Sigmoid colon (tissue), 7 donors: ENCODE data around the gene FRY. TPM values are rescaled to one million over a fixed set of nuclear protein-coding genes. Genes with fewer than 3 reads are reported as not detected.

Source experiments
- DNase-seq: peaks from one replicate; pipeline ENCODE4 v3.0.0-alpha.2; 2019
- H3K27ac ChIP-seq, 4 donors: fragments of 200-600 bp; sonication (generic); one replicate each; pipeline ENCODE4 v1.5.1; 2016 to 2019; ENCODE audit warnings: mild to moderate bottlenecking in 1 of 4
- H3K27me3 ChIP-seq, 3 donors: fragments of 200-600 bp; sonication (generic); one replicate each; pipeline ENCODE4 v1.5.1; 2019; ENCODE audit warnings: mild to moderate bottlenecking in 1 of 3
- H3K36me3 ChIP-seq, 4 donors: fragments of 200-600 bp; sonication (generic); one replicate each; pipeline ENCODE4 v1.5.1; 2016 to 2019
- H3K4me1 ChIP-seq, 4 donors: fragments of 200-600 bp; sonication (generic); one replicate each; pipeline ENCODE4 v1.5.1; 2017 to 2019
- H3K4me3 ChIP-seq, 4 donors: fragments of 200-600 bp; sonication (generic); one replicate each; pipeline ENCODE4 v1.5.1; 2017 to 2019; ENCODE audit warnings: mild to moderate bottlenecking in 2 of 4, moderate library complexity in 1 of 4
- H3K9me3 ChIP-seq, 4 donors: fragments of 200-600 bp in 3 of 4; sonication (generic) in 3 of 4; one replicate each; pipeline versions ENCODE4 v1.5.1 to v1.6.1; 2013 to 2019
- EP300 ChIP-seq, 4 donors: sonication (generic); formaldehyde crosslinking; IDR thresholded peaks; one replicate each; pipeline ENCODE4 v1.6.1; 2017; ENCODE audit warnings: antibody characterized with exemption in 4 of 4
- POLR2A ChIP-seq, 2 donors: fragments of 450-650 bp; IDR thresholded peaks; one replicate each; pipeline ENCODE4 v1.6.1; 2016; ENCODE audit warnings: antibody characterized with exemption in 2 of 2, mild to moderate bottlenecking in 2 of 2, moderate library complexity in 2 of 2
- POLR2AphosphoS5 ChIP-seq, 4 donors: sonication (generic); formaldehyde crosslinking; IDR thresholded peaks; one replicate each; pipeline ENCODE4 v1.6.1; 2017; ENCODE audit warnings: antibody characterized with exemption in 4 of 4
- WGBS, 2 donors: extraction: QIAGEN DNeasy Blood & Tissue Kit; methylation state at CpG; one replicate each; pipeline ENCODE4 v1.1.7; 2013; 5-methylcytosine and 5-hydroxymethylcytosine counted together
- intact Hi-C: fragments of 100-400 bp; cut with DNase I; formaldehyde crosslinking; loops from one replicate; pipeline ENCODE4 v1.15.1; 2023
- polyA plus RNA-seq, 3 donors: library from polyadenylated mRNA; stranded (reverse); fragments of 200-250 nt; gene quantifications; one replicate each; pipeline ENCODE4 v1.2.3, GENCODE V29; 2013
- total RNA-seq, 4 donors: library from RNA; depleted of rRNA; stranded (reverse); fragments of >200 nt; gene quantifications; one replicate each; pipeline ENCODE4 v1.1.0, GENCODE V29; 2016
- TF ChIP-seq, protein P1 (sequence below), 4 experiments: fragments of 450-650 bp in 3 of 4; fragments of 200-600 bp in 1 of 4; IDR thresholded peaks; one replicate each; pipeline ENCODE4 v1.5.1; 2016 to 2019; ENCODE audit warnings: antibody characterized with exemption in 4 of 4, mild to moderate bottlenecking in 3 of 4, moderate library complexity in 2 of 4
- donor health status: healthy with polysubstance abuse.
- donor health status: Bipolar disorder and iron deficiency.
- donor health status: healthy.

FRY gene
- total and polyA plus RNA-seq, 7 donors = 1.4 to 118 (median 26.7) TPM

GRCh38 chr13:32007494-32007893 lies 24.1 kb upstream of the FRY start:
- intact Hi-C loops = no loop called here
- H3K27me3 ChIP-seq = no peaks in the 10 kb centered on the region
- no peak overlapping the region for H3K27ac ChIP-seq
- H3K36me3 ChIP-seq = no peaks in the 10 kb centered on the region
- no peaks in the 10 kb centered on the region for H3K9me3 ChIP-seq
- no peak for DNase-seq
- H3K4me1 ChIP-seq = peaks cover 0 to 27% (median 22%) of the 10 kb centered on the region in 4 donors
- TF ChIP-seq POLR2AphosphoS5 (IDR thresholded peaks at IDR 0.05) (no peak), POLR2A (IDR thresholded peaks at IDR 0.05) (no peak), EP300 (IDR thresholded peaks at IDR 0.05) (no peak)
- TF ChIP-seq, protein P1, sequence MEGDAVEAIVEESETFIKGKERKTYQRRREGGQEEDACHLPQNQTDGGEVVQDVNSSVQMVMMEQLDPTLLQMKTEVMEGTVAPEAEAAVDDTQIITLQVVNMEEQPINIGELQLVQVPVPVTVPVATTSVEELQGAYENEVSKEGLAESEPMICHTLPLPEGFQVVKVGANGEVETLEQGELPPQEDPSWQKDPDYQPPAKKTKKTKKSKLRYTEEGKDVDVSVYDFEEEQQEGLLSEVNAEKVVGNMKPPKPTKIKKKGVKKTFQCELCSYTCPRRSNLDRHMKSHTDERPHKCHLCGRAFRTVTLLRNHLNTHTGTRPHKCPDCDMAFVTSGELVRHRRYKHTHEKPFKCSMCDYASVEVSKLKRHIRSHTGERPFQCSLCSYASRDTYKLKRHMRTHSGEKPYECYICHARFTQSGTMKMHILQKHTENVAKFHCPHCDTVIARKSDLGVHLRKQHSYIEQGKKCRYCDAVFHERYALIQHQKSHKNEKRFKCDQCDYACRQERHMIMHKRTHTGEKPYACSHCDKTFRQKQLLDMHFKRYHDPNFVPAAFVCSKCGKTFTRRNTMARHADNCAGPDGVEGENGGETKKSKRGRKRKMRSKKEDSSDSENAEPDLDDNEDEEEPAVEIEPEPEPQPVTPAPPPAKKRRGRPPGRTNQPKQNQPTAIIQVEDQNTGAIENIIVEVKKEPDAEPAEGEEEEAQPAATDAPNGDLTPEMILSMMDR (IDR thresholded peaks at IDR 0.05) = no peak
- H3K4me3 ChIP-seq = no peak overlapping the region

DNA sequence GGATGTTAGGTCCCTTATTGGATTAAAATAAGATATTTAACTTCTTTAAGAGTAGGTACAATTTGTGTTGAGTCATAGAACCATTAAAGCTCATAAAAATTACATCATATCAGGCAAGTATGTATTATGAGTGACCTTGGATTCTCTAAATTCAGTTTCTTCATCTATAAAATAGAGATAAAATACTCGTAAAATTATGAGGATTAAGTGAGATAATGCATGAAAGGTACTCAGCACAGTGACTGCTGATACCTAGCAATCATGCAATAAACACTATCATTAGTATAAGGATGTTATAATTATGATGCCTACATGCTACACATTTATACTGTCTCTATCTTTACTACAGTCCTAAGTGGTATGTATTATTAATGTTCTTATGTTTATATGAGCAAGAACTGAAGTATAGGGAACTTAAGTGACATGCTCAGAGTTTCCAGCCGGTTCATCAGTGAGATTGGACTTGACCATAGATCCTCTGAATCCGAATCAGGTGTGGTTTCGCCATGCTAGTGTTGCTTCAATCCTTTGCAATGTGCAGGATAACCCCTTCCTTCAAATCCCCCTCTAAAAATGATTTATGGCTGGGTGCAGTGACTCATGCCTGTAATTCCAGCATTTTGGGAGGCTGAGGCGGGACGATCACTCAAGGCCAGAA lies 22.9 kb upstream of the FRY start:
- Histone ChIP-seq H3K4me1 (peaks cover 0 to 27% (median 22%) of the 10 kb centered on the region in 4 donors), H3K4me3 (no peak overlapping the region), H3K9me3 (no peaks in the 10 kb centered on the region), H3K27me3 (no peaks in the 10 kb centered on the region), H3K27ac (no peak overlapping the region), H3K36me3 (no peaks in the 10 kb centered on the region)
- 79 to 90% methylated on average over 6 of the region's 6 CpGs for WGBS, 2 donors
- intact Hi-C loops = no loop called here
- no peak for DNase-seq
- TF ChIP-seq, protein P1 (IDR thresholded peaks at IDR 0.05) = no peak
- no peak for TF ChIP-seq POLR2A (IDR thresholded peaks at IDR 0.05)
- no peak for TF ChIP-seq POLR2AphosphoS5 (IDR thresholded peaks at IDR 0.05)
- no peak for TF ChIP-seq EP300 (IDR thresholded peaks at IDR 0.05)

DNA sequence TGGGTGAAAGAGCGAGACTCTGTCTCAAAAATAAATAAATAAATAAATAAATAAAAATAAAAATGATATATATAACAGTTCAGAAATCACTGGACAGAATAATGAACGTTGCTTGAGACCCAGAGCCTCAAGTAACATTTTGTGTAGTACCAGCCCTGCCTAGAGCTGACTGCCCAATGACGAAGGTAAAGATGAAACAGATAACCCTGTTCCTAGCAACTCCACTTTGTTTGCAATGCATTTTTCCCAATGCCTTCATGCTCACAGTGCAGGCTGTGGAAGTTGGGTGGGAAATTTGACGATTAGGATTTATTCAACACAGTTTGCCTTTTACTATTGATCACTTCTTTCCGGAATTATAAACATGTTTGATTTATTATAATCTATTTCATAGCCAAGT lies 22.2 kb upstream of the FRY start:
- Histone ChIP-seq H3K4me1 (peaks cover 0 to 27% (median 21%) of the 10 kb centered on the region in 4 donors), H3K27me3 (no peaks in the 10 kb centered on the region), H3K9me3 (no peaks in the 10 kb centered on the region), H3K4me3 (no peak overlapping the region), H3K27ac (peak overlapping the region in 2 of 4 donors; percentile 54 to 62), H3K36me3 (no peaks in the 10 kb centered on the region)
- DNase-seq = no peak
- intact Hi-C loops = no loop called here
- TF ChIP-seq EP300 (IDR thresholded peaks at IDR 0.05) (no peak), POLR2AphosphoS5 (IDR thresholded peaks at IDR 0.05) (no peak), POLR2A (IDR thresholded peaks at IDR 0.05) (no peak)
- TF ChIP-seq, protein P1 (IDR thresholded peaks at IDR 0.05) = no peak
- 88 to 92% methylated on average over 5 of the region's 5 CpGs for WGBS, 2 donors

- H3K27me3 ChIP-seq = no peaks in the 10 kb centered on the region
- no peaks in the 10 kb centered on the region for H3K36me3 ChIP-seq
- no peaks in the 10 kb centered on the region for H3K9me3 ChIP-seq
- WGBS, 2 donors = 64 to 70% methylated on average over 3 of the region's 3 CpGs
- no peak for TF ChIP-seq POLR2AphosphoS5 (IDR thresholded peaks at IDR 0.05)
- TF ChIP-seq, protein P1 (IDR thresholded peaks at IDR 0.05) = no peak
- TF ChIP-seq POLR2A (IDR thresholded peaks at IDR 0.05) = no peak
- no peak for TF ChIP-seq EP300 (IDR thresholded peaks at IDR 0.05)
- intact Hi-C loops = no loop called here
- peaks cover 0 to 23% (median 17%) of the 10 kb centered on the region in 4 donors for H3K4me1 ChIP-seq
- DNase-seq = no peak
- H3K27ac ChIP-seq = peak overlapping the region; percentile 7 to 62 (median 48)
- no peak overlapping the region for H3K4me3 ChIP-seq
These were observed 21.4 kb upstream of the FRY start for GRCh38 chr13:32010136-32010535.

- intact Hi-C loops = no loop called here
- no peaks in the 10 kb centered on the region for H3K9me3 ChIP-seq
- H3K27me3 ChIP-seq = no peaks in the 10 kb centered on the region
- no peak for DNase-seq
- H3K27ac ChIP-seq = no peak overlapping the region
- no peak overlapping the region for H3K4me3 ChIP-seq
- TF ChIP-seq POLR2AphosphoS5 (IDR thresholded peaks at IDR 0.05) = no peak
- no peak for TF ChIP-seq EP300 (IDR thresholded peaks at IDR 0.05)
- H3K4me1 ChIP-seq = peaks cover 0 to 23% (median 17%) of the 10 kb centered on the region in 4 donors
- H3K36me3 ChIP-seq = no peaks in the 10 kb centered on the region
These were observed 19.6 kb upstream of the FRY start for GRCh38 chr13:32011971-32012370.
